Measurements from ENCODE around the gene DRC3.

The DRC3 gene

DNA sequence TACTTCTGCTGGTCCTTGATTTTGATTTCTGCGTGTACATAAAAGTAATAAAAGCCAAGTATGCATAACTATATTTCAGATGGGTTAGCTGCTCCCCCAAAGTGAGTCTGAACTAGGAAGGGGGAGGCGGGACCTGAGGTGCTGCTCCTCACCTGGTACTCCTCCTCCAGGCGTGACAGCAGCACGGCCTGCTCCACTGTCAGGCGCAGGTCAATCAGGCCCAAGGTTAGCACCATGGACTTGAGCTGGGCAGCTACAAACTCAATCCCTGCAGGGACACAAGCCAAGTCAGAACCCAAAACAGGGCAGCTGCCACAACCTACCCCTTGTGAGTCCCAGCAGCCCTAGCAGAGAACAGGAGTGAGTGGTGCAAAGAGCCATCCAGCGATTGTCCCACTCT is 48.3 kb downstream of the DRC3 start:
- TF ChIP-seq EZH2phosphoT487 (IDR thresholded peaks at IDR 0.05; ENCODE audit: borderline replicate concordance): no peak
- no peak for TF ChIP-seq CTCF (conservative IDR thresholded peaks at IDR 0.05; ENCODE audit: low read length)
- Histone ChIP-seq H4K20me1 (ENCODE audit: insufficient read depth, low read length, poor library complexity, severe bottlenecking) (no peaks in the 10 kb centered on the region), H3K9me2 (replicated peaks; ENCODE audit: low read depth, low read length) (no peaks in the 10 kb centered on the region), H3K4me3 (ENCODE audit: low read length, poor library complexity, severe bottlenecking) (no peak overlapping the region), H3K4me2 (ENCODE audit: low read depth, low read length, poor library complexity, severe bottlenecking) (no peak overlapping the region), H3K27me3 (ENCODE audit: insufficient read depth, low read length, poor library complexity, severe bottlenecking) (no peaks in the 10 kb centered on the region), H3K79me2 (ENCODE audit: insufficient read depth, low read length) (no peaks in the 10 kb centered on the region), H3K9ac (ENCODE audit: low read depth, low read length, poor library complexity, severe bottlenecking) (no peak overlapping the region), H3K9me3 (ENCODE audit: insufficient read depth, low read depth, low read length) (no peaks in the 10 kb centered on the region), H3F3A (ENCODE audit: low read depth) (no peaks in the 10 kb centered on the region), H3K36me3 (ENCODE audit: insufficient read depth, low read length) (peaks cover 17% of the 10 kb centered on the region; the same call in 1 of the 2 replicates), H3K4me1 (ENCODE audit: insufficient read depth, low read length, poor library complexity, severe bottlenecking) (no peaks in the 10 kb centered on the region), H2AFZ (ENCODE audit: low read length) (no peak overlapping the region)

- H3K4me3 ChIP-seq (ENCODE audit: low read length, poor library complexity, severe bottlenecking): no peak overlapping the region
- H3K4me1 ChIP-seq (ENCODE audit: insufficient read depth, low read length, poor library complexity, severe bottlenecking): no peaks in the 10 kb centered on the region
- TF ChIP-seq CTCF (conservative IDR thresholded peaks at IDR 0.05; ENCODE audit: low read length) (no peak), EZH2phosphoT487 (IDR thresholded peaks at IDR 0.05; ENCODE audit: borderline replicate concordance) (no peak)
Measured at GRCh38 chr17:18021372-18021771, 48.7 kb downstream of the DRC3 start.

DNA sequence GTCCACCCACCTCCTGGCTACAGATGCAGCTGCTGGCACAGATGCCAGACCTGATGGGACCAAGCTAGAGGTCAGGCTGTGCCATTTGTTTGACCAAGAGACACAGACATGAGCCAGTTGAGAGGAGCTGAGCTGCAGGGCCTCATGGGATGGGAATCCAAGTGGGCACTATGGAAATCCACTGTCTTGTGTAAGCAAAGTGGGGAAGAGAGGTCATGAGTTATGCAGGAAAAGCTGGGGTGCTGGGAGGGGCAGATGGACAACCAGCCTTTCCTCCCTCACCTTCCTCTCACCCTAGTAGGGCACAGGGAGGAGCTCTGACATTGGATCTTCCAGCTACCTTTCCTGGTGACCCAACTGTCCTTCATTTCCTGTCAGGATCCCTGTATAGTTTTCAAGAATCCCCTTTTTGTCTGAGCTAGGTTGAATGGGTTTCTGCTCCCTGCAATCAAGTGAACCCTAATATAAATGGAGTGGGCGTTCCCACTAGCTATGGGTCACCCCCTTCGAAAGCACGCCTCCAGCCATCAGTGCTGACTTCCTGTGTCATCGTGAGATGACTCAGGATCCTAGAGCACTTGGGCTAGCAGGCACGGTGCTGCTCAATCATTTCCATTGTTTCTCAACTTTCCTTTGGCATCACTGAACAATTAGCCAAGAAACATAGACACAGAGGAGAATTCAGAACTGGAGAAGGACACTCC is 52.7 kb downstream of the DRC3 start:
- H3K4me2 ChIP-seq (ENCODE audit: low read depth, low read length, poor library complexity, severe bottlenecking): no peak overlapping the region
- H3F3A ChIP-seq (ENCODE audit: low read depth): no peaks in the 10 kb centered on the region

More at GRCh38 chr17:18021372-18021771, 48.7 kb downstream of the DRC3 start:
- Histone ChIP-seq H3K9ac (ENCODE audit: low read depth, low read length, poor library complexity, severe bottlenecking) (no peak overlapping the region), H2AFZ (ENCODE audit: low read length) (no peak overlapping the region), H4K20me1 (ENCODE audit: insufficient read depth, low read length, poor library complexity, severe bottlenecking) (no peaks in the 10 kb centered on the region), H3K9me3 (ENCODE audit: insufficient read depth, low read depth, low read length) (no peaks in the 10 kb centered on the region), H3F3A (ENCODE audit: low read depth) (no peaks in the 10 kb centered on the region), H3K79me2 (ENCODE audit: insufficient read depth, low read length) (no peaks in the 10 kb centered on the region), H3K27me3 (ENCODE audit: insufficient read depth, low read length, poor library complexity, severe bottlenecking) (no peaks in the 10 kb centered on the region), H3K9me2 (replicated peaks; ENCODE audit: low read depth, low read length) (no peaks in the 10 kb centered on the region), H3K36me3 (ENCODE audit: insufficient read depth, low read length) (peaks cover 19% of the 10 kb centered on the region; the same call in 1 of the 2 replicates), H3K4me2 (ENCODE audit: low read depth, low read length, poor library complexity, severe bottlenecking) (no peak overlapping the region)

More for the DNA sequence above, 52.7 kb downstream of the DRC3 start:
- Histone ChIP-seq H2AFZ (ENCODE audit: low read length) (no peak overlapping the region), H3K27me3 (ENCODE audit: insufficient read depth, low read length, poor library complexity, severe bottlenecking) (no peaks in the 10 kb centered on the region), H3K9ac (ENCODE audit: low read depth, low read length, poor library complexity, severe bottlenecking) (no peak overlapping the region), H4K20me1 (ENCODE audit: insufficient read depth, low read length, poor library complexity, severe bottlenecking) (no peaks in the 10 kb centered on the region), H3K79me2 (ENCODE audit: insufficient read depth, low read length) (no peaks in the 10 kb centered on the region), H3K36me3 (ENCODE audit: insufficient read depth, low read length) (peaks cover 26% of the 10 kb centered on the region; the same call in 1 of the 2 replicates), H3K4me1 (ENCODE audit: insufficient read depth, low read length, poor library complexity, severe bottlenecking) (no peaks in the 10 kb centered on the region), H3K9me2 (replicated peaks; ENCODE audit: low read depth, low read length) (no peaks in the 10 kb centered on the region), H3K9me3 (ENCODE audit: insufficient read depth, low read depth, low read length) (no peaks in the 10 kb centered on the region), H3K4me3 (ENCODE audit: low read length, poor library complexity, severe bottlenecking) (no peak overlapping the region)
- TF ChIP-seq EZH2phosphoT487 (IDR thresholded peaks at IDR 0.05; ENCODE audit: borderline replicate concordance) (no peak), CTCF (conservative IDR thresholded peaks at IDR 0.05; ENCODE audit: low read length) (no peak)

Measured in Loucy (cell line).